ENCODE results near the gene GHRH.

GHRH gene

GRCh38 chr20:37202267-37202943, 59.2 kb downstream of the GHRH start:
- no peak for DNase-seq

- no peak for DNase-seq
Measured at GRCh38 chr20:37201827-37202162, 59.8 kb downstream of the GHRH start.
